ENCODE measurements around the gene RHBDD3. TPM values are rescaled to one million over a fixed set of nuclear protein-coding genes. Genes with fewer than 3 reads are reported as not detected.

RHBDD3 gene
- total RNA-seq, 4 donors from 2014 or later: 27.8 to 54.9 (median 48.9) TPM

DNA sequence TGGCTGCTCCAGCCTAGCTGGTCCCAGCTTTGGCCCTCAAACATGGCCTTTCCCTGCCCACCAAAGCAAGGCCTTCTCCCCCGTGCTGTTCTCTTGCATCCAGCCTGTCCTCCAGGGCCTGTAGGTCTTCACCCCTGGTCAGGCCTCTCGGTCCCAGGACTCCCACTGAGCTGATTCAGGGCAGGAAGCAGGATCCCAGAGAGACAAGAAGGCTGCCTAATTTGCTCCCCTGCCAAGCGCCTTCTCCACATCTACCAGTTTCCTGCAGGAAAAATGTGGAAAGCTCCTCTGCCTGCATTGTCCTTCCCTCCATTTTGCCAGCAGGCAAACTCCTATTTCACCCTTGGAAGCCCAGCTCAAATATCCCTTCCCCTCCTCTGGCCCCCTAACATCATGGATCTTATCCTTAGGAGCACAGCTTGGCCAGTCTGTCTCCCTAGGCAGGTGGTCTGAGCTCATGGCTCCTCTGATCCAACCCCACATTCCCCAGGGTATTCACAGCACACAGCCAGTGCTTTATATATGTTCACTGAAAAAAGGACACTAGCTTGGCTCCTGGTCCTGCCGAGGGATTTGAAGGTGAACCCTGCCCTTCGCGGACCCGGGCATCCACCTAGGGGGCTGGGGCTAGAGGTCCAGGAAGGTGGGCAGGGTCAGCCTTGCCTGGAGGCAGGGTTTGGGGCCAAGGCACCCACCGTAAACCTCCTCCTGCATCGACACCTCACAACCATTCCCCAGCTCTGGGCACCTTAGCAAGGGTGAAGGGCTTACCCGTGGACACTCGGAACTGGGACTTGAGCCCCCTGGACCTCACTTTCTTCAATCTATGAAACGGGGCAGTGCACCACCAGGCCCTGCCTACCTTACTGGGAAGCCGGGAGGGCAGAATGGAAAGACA, 968 bp downstream of the RHBDD3 start:
- Histone ChIP-seq H3K27me3 (no peaks in the 10 kb centered on the region), H3K4me1 (peaks cover 32 to 33% of the 10 kb centered on the region in 2 donors), H3K4me3 (replicated peaks in 1 of 3) (peak overlapping the region; percentile 49 to 92 (median 78)), H3K27ac (peak overlapping the region; percentile 95 to 98 (median 98)), H3K9me3 (no peaks in the 10 kb centered on the region), H3K36me3 (peaks cover 7 to 13% of the 10 kb centered on the region in 2 donors)
- intact Hi-C loops (cut with DNase I): no loop called here
- 25 to 36% methylated on average over 7 to 11 of the region's 13 CpGs for WGBS, 2 donors
- DNase-seq: no peak
- TF ChIP-seq POLR2A (IDR thresholded peaks at IDR 0.05): no peak
- no peak for TF ChIP-seq CTCF (IDR thresholded peaks at IDR 0.05)

DNA sequence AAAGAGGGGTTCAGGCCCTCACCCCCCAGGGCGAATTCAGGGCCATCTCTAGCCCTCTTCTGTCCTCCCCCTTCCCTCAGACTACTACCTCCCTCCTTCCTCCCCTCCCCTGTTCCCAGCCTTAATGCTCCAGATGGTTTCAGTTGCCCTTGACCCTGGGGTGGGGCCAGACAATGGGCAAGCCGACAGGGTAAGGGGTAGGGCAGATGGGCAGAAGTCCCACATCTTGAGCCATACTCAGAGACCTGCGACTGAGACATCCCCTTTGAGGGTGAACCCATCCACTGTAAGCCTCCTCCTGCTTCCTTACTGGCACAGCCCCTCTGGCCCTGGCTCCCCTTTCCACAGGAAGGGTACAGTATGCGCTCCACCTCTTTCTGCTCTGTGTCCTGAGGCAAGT, 1.9 kb downstream of the RHBDD3 start:
- H3K27me3 ChIP-seq: no peaks in the 10 kb centered on the region
- peaks cover 7 to 13% of the 10 kb centered on the region in 2 donors for H3K36me3 ChIP-seq
- TF ChIP-seq CTCF (IDR thresholded peaks at IDR 0.05) (no peak), POLR2A (IDR thresholded peaks at IDR 0.05) (no peak)
- peaks cover 24% of the 10 kb centered on the region in 2 donors for H3K4me1 ChIP-seq
- 60 to 72% methylated on average over 4 of the region's 4 CpGs for WGBS, 2 donors
- intact Hi-C loops (cut with DNase I): no loop called here
- DNase-seq: no peak
- H3K4me3 ChIP-seq (replicated peaks in 1 of 3): no peak overlapping the region
- H3K27ac ChIP-seq: no peak overlapping the region
- no peaks in the 10 kb centered on the region for H3K9me3 ChIP-seq

GRCh38 chr22:29265305-29265704, 2.5 kb downstream of the RHBDD3 start:
- intact Hi-C loops (cut with DNase I): no loop called here
- Histone ChIP-seq H3K27ac (no peak overlapping the region), H3K36me3 (peaks cover 7 to 13% of the 10 kb centered on the region in 2 donors), H3K4me1 (peaks cover 18% of the 10 kb centered on the region in 2 donors), H3K9me3 (no peaks in the 10 kb centered on the region), H3K4me3 (replicated peaks in 1 of 3) (no peak overlapping the region), H3K27me3 (no peaks in the 10 kb centered on the region)
- no peak for DNase-seq
- WGBS, 2 donors: 88 to 97% methylated on average over 6 to 7 of the region's 7 CpGs
- no peak for TF ChIP-seq POLR2A (IDR thresholded peaks at IDR 0.05)
- no peak for TF ChIP-seq CTCF (IDR thresholded peaks at IDR 0.05)

DNA sequence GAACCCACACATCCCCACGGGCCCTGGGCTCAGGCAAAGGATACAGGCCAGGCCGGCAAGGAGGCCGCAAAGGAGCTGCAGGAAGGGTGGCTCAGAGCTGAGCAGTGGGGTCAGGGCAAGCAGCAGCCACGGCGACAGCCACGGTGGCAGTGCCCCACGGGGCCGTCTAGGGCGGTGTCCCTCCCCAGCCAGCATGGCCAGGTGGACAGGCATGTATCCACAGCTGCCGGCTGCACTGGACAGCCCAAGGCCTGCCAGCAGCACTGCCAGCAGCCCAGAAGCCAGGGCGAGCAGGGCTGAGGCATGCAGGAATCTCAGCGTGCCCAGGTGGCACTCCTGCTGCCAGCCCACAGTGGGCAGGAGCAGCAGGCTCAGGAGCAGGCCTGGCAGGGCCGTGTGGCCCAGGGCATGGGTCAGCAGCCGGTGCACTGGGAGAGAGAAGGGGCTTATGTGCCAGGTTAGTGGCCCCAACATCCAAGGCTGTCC, 3.9 kb downstream of the RHBDD3 start:
- H3K27ac ChIP-seq: no peak overlapping the region
- no peak overlapping the region for H3K4me3 ChIP-seq (replicated peaks in 1 of 3)
- TF ChIP-seq CTCF (IDR thresholded peaks at IDR 0.05) (no peak), POLR2A (IDR thresholded peaks at IDR 0.05) (no peak)
- intact Hi-C loops (cut with DNase I): no loop called here
- DNase-seq: no peak
- H3K4me1 ChIP-seq: peaks cover 12 to 14% of the 10 kb centered on the region in 2 donors
- WGBS, 2 donors: 84 to 93% methylated on average over 6 to 7 of the region's 14 CpGs
- H3K36me3 ChIP-seq: peaks cover 7 to 13% of the 10 kb centered on the region in 2 donors
- H3K27me3 ChIP-seq: no peaks in the 10 kb centered on the region
- H3K9me3 ChIP-seq: no peaks in the 10 kb centered on the region
